GM20000 (cell line): ENCODE data around the gene DNAJB6.

Experiments used
- DNase-seq: peaks from one replicate; pipeline ENCODE4 v3.0.0; 2012; ENCODE audit warnings: low spot score
- TF ChIP-seq, protein P1 (sequence below): IDR thresholded peaks from 2 replicates; pipeline ENCODE4 v1.5.1; 2012; ENCODE audit warnings: mild to moderate bottlenecking, control low read depth; ENCODE audit errors: extremely low read depth, missing control alignments

DNAJB6 gene

GRCh38 chr7:157297185-157297584, 39.6 kb upstream of the DNAJB6 start:
- TF ChIP-seq, protein P1, sequence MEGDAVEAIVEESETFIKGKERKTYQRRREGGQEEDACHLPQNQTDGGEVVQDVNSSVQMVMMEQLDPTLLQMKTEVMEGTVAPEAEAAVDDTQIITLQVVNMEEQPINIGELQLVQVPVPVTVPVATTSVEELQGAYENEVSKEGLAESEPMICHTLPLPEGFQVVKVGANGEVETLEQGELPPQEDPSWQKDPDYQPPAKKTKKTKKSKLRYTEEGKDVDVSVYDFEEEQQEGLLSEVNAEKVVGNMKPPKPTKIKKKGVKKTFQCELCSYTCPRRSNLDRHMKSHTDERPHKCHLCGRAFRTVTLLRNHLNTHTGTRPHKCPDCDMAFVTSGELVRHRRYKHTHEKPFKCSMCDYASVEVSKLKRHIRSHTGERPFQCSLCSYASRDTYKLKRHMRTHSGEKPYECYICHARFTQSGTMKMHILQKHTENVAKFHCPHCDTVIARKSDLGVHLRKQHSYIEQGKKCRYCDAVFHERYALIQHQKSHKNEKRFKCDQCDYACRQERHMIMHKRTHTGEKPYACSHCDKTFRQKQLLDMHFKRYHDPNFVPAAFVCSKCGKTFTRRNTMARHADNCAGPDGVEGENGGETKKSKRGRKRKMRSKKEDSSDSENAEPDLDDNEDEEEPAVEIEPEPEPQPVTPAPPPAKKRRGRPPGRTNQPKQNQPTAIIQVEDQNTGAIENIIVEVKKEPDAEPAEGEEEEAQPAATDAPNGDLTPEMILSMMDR = no peak
- no peak for DNase-seq

DNA sequence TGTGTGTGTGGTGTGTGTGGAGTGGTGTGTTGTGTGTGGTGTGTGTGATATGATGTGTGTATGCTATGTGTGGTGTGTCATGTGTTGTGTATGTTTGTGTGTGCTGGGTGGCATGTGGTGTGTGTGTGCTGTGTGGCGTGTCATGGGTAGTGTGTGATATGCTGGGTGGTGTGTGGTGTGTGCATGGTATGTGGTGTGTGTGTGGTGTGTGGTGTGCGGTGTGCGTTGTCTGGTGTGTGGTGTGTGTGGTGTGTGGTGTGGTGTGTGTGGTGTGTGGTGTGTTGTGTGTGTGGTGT, 37.5 kb upstream of the DNAJB6 start:
- TF ChIP-seq, protein P1 = no peak
- no peak for DNase-seq

GRCh38 chr7:157299613-157300368, 37.0 kb upstream of the DNAJB6 start:
- TF ChIP-seq, protein P1 = no peak
- DNase-seq = no peak

DNA sequence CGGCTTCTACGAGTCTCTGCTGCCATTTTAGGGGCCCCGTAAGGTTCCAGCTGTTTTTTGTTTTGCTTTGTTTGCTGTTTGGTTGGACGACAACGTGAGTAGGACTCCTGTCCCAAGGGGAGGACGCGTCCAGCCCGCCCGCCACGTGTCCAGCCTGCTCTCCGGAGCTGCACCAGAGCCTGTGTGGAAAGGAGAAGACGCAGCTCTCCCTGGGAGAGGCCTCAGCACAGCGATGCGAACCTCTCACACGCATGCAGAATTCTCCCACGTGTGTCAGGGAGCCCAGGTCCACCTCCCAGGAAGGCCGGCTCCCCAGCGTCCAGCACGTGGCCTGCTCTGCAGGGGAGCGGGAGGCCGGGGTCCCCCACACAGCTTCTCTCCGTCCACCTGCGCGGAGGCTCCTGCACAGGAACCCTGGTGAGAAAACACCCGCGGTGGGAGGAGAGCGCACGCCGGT, 36.4 kb upstream of the DNAJB6 start:
- TF ChIP-seq, protein P1 = no peak
- no peak for DNase-seq

GRCh38 chr7:157301610-157302120, 35.1 kb upstream of the DNAJB6 start:
- TF ChIP-seq, protein P1 = no peak
- DNase-seq = no peak

DNA sequence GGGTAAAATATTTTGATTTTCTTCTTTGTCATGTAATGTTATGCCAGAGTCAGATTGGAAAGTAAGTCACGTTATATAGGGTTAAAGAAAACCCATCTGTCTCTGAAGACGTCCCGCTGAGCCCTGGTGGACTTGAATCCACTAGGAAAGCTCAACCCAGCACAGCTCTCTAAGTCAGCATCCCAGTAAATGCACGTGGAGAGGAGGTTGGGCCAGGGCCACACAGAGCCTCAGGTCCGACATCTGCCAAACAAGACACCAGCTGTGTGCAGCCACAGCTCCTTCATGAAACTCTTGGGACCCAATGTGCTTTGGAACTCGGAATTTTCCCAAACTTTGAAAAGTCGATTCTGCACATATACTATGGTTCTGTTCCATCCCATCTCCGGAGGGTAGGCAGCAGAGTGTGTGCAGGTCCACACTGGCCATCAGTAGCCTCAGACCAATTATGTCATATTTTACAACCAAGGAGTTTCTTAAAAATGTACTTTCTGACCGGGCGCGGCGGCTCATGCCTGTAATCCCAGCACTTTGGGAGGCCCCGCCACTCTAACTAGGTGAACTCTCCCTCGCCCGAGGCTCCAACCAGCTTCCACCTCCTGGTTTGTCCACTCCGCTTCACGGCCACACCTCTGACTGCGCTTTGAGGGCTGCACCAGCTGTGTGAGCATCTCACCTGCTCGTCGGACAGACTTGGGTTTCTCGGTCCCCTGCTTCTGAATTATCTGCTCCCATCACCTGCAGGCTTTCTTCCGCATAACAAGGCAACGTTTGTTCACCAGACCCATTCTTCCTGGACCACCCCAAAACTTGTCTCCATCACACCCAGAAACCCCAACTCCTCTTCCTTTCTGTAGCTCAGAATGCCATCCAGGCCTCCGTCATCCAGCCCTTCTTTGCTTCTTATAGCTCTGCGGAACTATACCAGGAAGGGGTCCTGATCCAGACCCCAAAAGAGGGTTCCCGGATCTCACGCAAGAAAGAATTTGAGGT, 29.7 kb upstream of the DNAJB6 start:
- DNase-seq = no peak
- TF ChIP-seq, protein P1 = no peak
